ENCODE data around the gene NUAK2.

NUAK2 gene

DNA sequence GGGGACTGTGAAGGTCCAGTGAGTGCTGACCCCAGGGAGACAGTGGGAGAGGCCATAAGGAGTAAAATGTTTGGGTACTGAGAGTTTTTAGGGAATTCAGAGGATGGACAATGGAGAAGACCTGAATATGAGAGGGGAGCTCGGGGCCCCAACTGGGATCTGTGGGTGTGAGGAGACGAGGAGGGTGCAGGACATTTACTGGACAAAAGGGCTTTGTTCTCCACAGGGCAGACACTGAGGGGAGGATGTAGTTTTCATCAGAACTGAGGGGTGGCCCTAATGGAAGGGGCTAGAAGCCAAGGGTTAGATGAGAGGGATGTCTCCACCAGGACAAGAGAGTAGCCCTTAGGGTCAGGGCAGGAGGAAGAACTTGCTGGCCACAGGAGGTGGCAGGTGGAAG lies 63.8 kb downstream of the NUAK2 start:
- Histone ChIP-seq H3K36me3 (ENCODE audit: insufficient read depth, insufficient read length, low read length) (peaks cover 5% of the 10 kb centered on the region), H3K27me3 (ENCODE audit: insufficient read depth, insufficient read length) (no peaks in the 10 kb centered on the region), H3K9ac (ENCODE audit: insufficient read length, low read depth) (no peak overlapping the region), H3K4me1 (ENCODE audit: insufficient read depth, insufficient read length) (peaks cover 25% of the 10 kb centered on the region), H3K9me3 (ENCODE audit: insufficient read depth, low read length) (no peaks in the 10 kb centered on the region), H3K4me3 (ENCODE audit: insufficient read length, low read depth) (no peak overlapping the region)
- no peak for DNase-seq (ENCODE audit: low read depth, low spot score)
- TF ChIP-seq ZNF274 (IDR thresholded peaks at IDR 0.05; ENCODE audit: low read depth, low read length) (no peak), SUZ12 (IDR thresholded peaks at IDR 0.05; ENCODE audit: extremely low read depth, insufficient read depth, insufficient read length) (no peak), YY1 (IDR thresholded peaks at IDR 0.05; ENCODE audit: insufficient read depth, insufficient read length) (no peak)

DNA sequence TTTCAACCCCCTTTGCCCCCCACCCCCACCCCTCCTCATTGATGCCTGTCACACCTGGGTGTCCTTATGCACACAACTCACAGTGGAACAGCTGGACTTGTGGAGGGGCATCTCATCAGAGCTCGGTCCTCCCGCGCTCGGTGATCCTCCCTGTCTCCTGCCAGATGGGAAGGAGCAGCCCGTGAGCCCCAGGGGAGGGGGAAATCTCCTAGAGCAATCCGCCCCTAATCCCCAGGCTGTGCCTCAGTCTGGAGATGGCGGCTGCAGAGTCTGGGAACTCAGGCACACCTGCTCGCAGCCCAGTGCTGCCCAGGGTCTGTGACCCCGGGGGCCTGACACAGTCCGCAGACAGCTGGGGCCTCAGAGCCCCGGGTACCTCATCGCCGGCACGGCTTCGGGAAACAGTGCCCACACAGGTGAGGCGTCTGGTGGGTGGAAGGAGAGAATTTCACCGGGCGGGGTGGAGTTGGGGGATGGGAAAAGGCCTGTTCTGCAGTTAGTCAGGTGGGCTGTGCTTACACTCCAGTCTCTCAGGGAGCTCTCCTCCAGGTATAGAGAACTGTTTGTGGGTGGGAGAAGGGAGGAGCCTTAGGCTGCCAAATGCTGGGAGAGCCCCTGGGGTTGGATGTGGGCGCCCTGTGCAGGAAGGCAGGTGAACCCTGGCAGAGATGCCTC lies 64.5 kb downstream of the NUAK2 start:
- H3K4me1 ChIP-seq (ENCODE audit: insufficient read depth, insufficient read length) = peaks cover 18% of the 10 kb centered on the region
- no peak overlapping the region for H3K9ac ChIP-seq (ENCODE audit: insufficient read length, low read depth)
- H3K4me3 ChIP-seq (ENCODE audit: insufficient read length, low read depth) = no peak overlapping the region
- no peaks in the 10 kb centered on the region for H3K9me3 ChIP-seq (ENCODE audit: insufficient read depth, low read length)
- DNase-seq (ENCODE audit: low read depth, low spot score) = no peak
- H3K36me3 ChIP-seq (ENCODE audit: insufficient read depth, insufficient read length, low read length) = peaks cover 5% of the 10 kb centered on the region
- no peak for TF ChIP-seq YY1 (IDR thresholded peaks at IDR 0.05; ENCODE audit: insufficient read depth, insufficient read length)
- TF ChIP-seq ZNF274 (IDR thresholded peaks at IDR 0.05; ENCODE audit: low read depth, low read length) = no peak
- no peak for TF ChIP-seq SUZ12 (IDR thresholded peaks at IDR 0.05; ENCODE audit: extremely low read depth, insufficient read depth, insufficient read length)
- no peaks in the 10 kb centered on the region for H3K27me3 ChIP-seq (ENCODE audit: insufficient read depth, insufficient read length)

DNA sequence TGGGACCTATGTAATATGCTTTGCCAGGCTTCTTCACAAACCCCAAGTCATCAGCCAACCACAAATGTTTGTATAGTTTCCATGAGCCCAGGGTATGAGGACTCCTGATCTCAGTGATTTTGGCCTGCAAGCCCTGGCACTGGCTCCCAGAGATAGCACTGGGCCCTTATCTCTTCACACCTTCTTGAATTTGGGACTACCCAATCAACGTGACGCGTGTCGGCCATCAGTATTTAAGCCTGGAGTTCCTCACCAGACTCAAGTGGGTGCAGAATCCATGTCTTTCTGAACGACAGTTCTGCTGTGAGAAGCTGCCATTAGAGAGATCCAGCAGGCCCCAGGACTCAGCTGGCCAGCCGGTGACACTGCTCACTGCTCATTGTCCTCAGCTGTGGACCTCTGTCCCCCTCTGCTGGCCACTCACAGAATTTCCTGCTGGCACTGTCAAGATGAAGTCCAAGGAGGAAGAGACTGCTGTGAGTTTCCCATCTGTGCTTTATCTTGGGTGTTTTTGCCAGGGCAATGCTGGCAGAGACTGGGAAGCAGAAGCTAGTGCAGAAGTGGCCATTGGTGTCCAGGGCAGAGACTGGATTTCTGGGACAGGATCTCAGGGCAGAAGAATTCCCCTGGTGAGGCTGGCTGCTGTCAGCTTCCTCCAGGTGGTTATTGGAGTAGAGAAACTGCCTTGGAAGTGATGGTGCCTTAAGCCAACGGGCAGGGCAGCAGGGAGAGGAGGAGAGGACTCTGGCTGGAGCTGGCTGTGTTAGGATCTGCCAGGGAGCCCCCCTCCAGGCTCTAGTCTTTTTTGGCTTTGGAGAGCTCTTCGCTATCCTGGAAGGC lies 65.4 kb downstream of the NUAK2 start:
- Histone ChIP-seq H3K9me3 (ENCODE audit: insufficient read depth, low read length) (no peaks in the 10 kb centered on the region), H3K36me3 (ENCODE audit: insufficient read depth, insufficient read length, low read length) (peaks cover 5% of the 10 kb centered on the region), H3K4me1 (ENCODE audit: insufficient read depth, insufficient read length) (peaks cover 15% of the 10 kb centered on the region), H3K27me3 (ENCODE audit: insufficient read depth, insufficient read length) (no peaks in the 10 kb centered on the region), H3K9ac (ENCODE audit: insufficient read length, low read depth) (no peak overlapping the region), H3K4me3 (ENCODE audit: insufficient read length, low read depth) (no peak overlapping the region)
- no peak for TF ChIP-seq ZNF274 (IDR thresholded peaks at IDR 0.05; ENCODE audit: low read depth, low read length)
- no peak for TF ChIP-seq SUZ12 (IDR thresholded peaks at IDR 0.05; ENCODE audit: extremely low read depth, insufficient read depth, insufficient read length)
- TF ChIP-seq YY1 (IDR thresholded peaks at IDR 0.05; ENCODE audit: insufficient read depth, insufficient read length) = no peak
- peak; percentile 93 for DNase-seq (ENCODE audit: low read depth, low spot score)

All from NT2/D1 (cell line).